Panc1 (cell line): Measurements from ENCODE around the gene NRP2. TPM values are rescaled to one million over a fixed set of nuclear protein-coding genes. Genes with fewer than 3 reads are reported as not detected.

Experiments
- ATAC-seq: fragments of 200-7000 bp; cut with Tn5 transposase; 2 replicates; pipeline ENCODE4 v1.9.1; 2020; ENCODE audit warnings: mild to moderate bottlenecking, moderate library complexity
- BruUV-seq: library from RNA; stranded (reverse); fragments of 400-500 nt; replicated peaks from 2 replicates; lab custom pipeline; 2021; lab: Mats Ljungman, UMichigan
- CTCF ChIA-PET: fragments of 300-600 bp; sonication (Branson Sonifier 250); formaldehyde crosslinking; loops from one replicate; lab custom pipeline; 2022; ENCODE audit warnings: antibody characterized with exemption; lab: Charles Lee
- POLR2A ChIA-PET: fragments of 300-600 bp; sonication (Branson Sonifier 250); formaldehyde crosslinking; loops from one replicate; lab custom pipeline; 2022; ENCODE audit warnings: antibody characterized with exemption; lab: Charles Lee
- DNase-seq: peaks from one replicate; pipeline ENCODE4 v3.0.0-alpha.2; 2010; ENCODE audit warnings: low read depth, low spot score
- H3K27ac ChIP-seq: 2 replicates; pipeline ENCODE4 v1.5.1; 2011; ENCODE audit warnings: mild to moderate bottlenecking, low read length, inconsistent platforms
- H3K27me3 ChIP-seq: fragments of 200-500 bp; sonication (Bioruptor generic); 2 replicates; pipeline ENCODE4 v1.6.0; 2014; ENCODE audit warnings: low read length, inconsistent platforms; ENCODE audit not compliant: control insufficient read depth, insufficient read depth
- H3K36me3 ChIP-seq: fragments of 200-500 bp; sonication (Bioruptor generic); 2 replicates; pipeline ENCODE4 v1.5.1; 2014; ENCODE audit warnings: inconsistent platforms, mild to moderate bottlenecking, low read length, moderate library complexity; ENCODE audit not compliant: control insufficient read depth, insufficient read depth
- H3K4me1 ChIP-seq: 2 replicates; pipeline ENCODE4 v1.5.1; 2011; ENCODE audit warnings: inconsistent platforms, mild to moderate bottlenecking, low read length, moderate library complexity; ENCODE audit not compliant: control insufficient read depth, insufficient read depth
- H3K4me3 ChIP-seq, 2 experiments: 2 replicates each; pipeline ENCODE4 v1.5.1; 2011 to 2012; ENCODE audit warnings: low read depth in 2 of 2, low read length in 2 of 2, mild to moderate bottlenecking in 2 of 2, inconsistent platforms in 1 of 2, moderate library complexity in 1 of 2
- H3K9me3 ChIP-seq: fragments of 200-500 bp; sonication (Bioruptor generic); 2 replicates; pipeline ENCODE4 v1.5.1; 2014; ENCODE audit warnings: low read depth, mild to moderate bottlenecking, inconsistent platforms, low read length, moderate library complexity; ENCODE audit not compliant: control insufficient read depth, insufficient read depth
- CTCF ChIP-seq: fragments of 450-650 bp; IDR thresholded peaks from 2 replicates; pipeline ENCODE4 v1.5.1; 2017; ENCODE audit warnings: mild to moderate bottlenecking
- POLR2AphosphoS5 ChIP-seq: IDR thresholded peaks from 2 replicates; pipeline ENCODE4 v1.6.1; 2012; ENCODE audit warnings: mild to moderate bottlenecking, low read depth, low read length, moderate library complexity
- REST ChIP-seq, 2 experiments: IDR thresholded peaks; 2 replicates each; pipeline ENCODE4 v1.6.1; 2011 to 2012; ENCODE audit warnings: low read depth in 2 of 2, control low read depth in 1 of 2, low read length in 1 of 2, mild to moderate bottlenecking in 1 of 2, moderate library complexity in 1 of 2; ENCODE audit not compliant: insufficient read depth in 1 of 2
- SIN3A ChIP-seq: IDR thresholded peaks from 2 replicates; pipeline ENCODE4 v1.6.1; 2012; ENCODE audit warnings: low read depth, mild to moderate bottlenecking, low read length, moderate library complexity, borderline replicate concordance; ENCODE audit not compliant: insufficient read depth
- TCF7L2 ChIP-seq: IDR thresholded peaks from 2 replicates; pipeline ENCODE4 v1.6.1; 2011; ENCODE audit warnings: mild to moderate bottlenecking, low read depth, low read length, inconsistent platforms
- in situ Hi-C: cut with HindIII; loops from 2 replicates; pipeline ENCODE4 v1.10.0; 2016; ENCODE audit warnings: low sequenced_read_pairs, low pct_unique_long_range_greater_than_20kb
- intact Hi-C: fragments of 100-400 bp; cut with micrococcal nuclease; formaldehyde crosslinking; loops from one replicate; pipeline ENCODE4 v1.10.0; 2022; ENCODE audit not compliant: unreplicated experiment
- total RNA-seq: library from RNA; stranded (reverse); gene quantifications from one replicate; pipeline ENCODE4 v1.2.1, GENCODE V29; 2021; ENCODE audit not compliant: unreplicated experiment

NRP2 gene
- total RNA-seq, 1 experiment from 2014 or later: 6.7 TPM

GRCh38 chr2:205679410-205680009 is 2.8 kb upstream of the NRP2 start:
- TF ChIP-seq CTCF (no peak), TCF7L2 (no peak), SIN3A (no peak), POLR2AphosphoS5 (no peak), REST (IDR thresholded peaks at IDR 0.05; ENCODE audit: insufficient read depth in 1 of 2, low read depth in 2 of 2, low read length in 1 of 2) (no peak)
- ATAC-seq (no peak), DNase-seq (no peak)
- no peak overlapping the region for H3K4me3 ChIP-seq
- H3K27ac ChIP-seq: no peak overlapping the region
- peaks cover 2% of the 10 kb centered on the region; the same call in 1 of the 2 replicates for H3K4me1 ChIP-seq
- H3K9me3 ChIP-seq: no peaks in the 10 kb centered on the region
- in situ Hi-C loops: no loop called here
- BruUV-seq: no TSS peak
- ChIA-PET CTCF (interaction anchor here (0.6 kb wide), 1 partner anchor 766 kb away, joined by 3 read pairs; no protein-coding TSS in a partner anchor), POLR2A (no interaction called here)
- H3K36me3 ChIP-seq: no peaks in the 10 kb centered on the region
- intact Hi-C loops: loop anchor here (5.0 to 10.0 kb wide), 5 partner anchors 355 to 1352 kb away; no protein-coding TSS in a partner anchor
- H3K27me3 ChIP-seq: peaks cover 14% of the 10 kb centered on the region

GRCh38 chr2:205680067-205680466 is 2.2 kb upstream of the NRP2 start:
- Histone ChIP-seq H3K27me3 (peaks cover 16% of the 10 kb centered on the region), H3K36me3 (no peaks in the 10 kb centered on the region), H3K4me3 (no peak overlapping the region), H3K9me3 (no peaks in the 10 kb centered on the region), H3K27ac (no peak overlapping the region), H3K4me1 (peaks cover 2% of the 10 kb centered on the region; the same call in 1 of the 2 replicates)
- no peak for TF ChIP-seq TCF7L2
- no peak for TF ChIP-seq SIN3A
- peak; percentile 86 for TF ChIP-seq CTCF
- in situ Hi-C loops: no loop called here
- intact Hi-C loops: loop anchor here (5.0 to 10.0 kb wide), 2 partner anchors 655 to 1353 kb away; no protein-coding TSS in a partner anchor
- ChIA-PET CTCF (no interaction called here), POLR2A (no interaction called here)
- DNase-seq: peak; percentile 41
- no TSS peak for BruUV-seq
- ATAC-seq: peak; percentile 82
